H1 (cell line): ENCODE measurements around the gene MRPL54. TPM values are rescaled to one million over a fixed set of nuclear protein-coding genes. Genes with fewer than 3 reads are reported as not detected.
A peak's percentile ranks its signal among the peaks of the same experiment; 100 is the strongest.

ENCODE experiments used
- CTCF ChIA-PET: fragments of 300-600 bp; sonication (Branson Sonifier 250); formaldehyde crosslinking; loops from one replicate; lab custom pipeline; 2021; ENCODE audit not compliant: partially characterized antibody; lab: Charles Lee
- POLR2A ChIA-PET: fragments of 300-600 bp; sonication (Branson Sonifier 250); formaldehyde crosslinking; loops from one replicate; lab custom pipeline; 2021; ENCODE audit warnings: inconsistent platforms; ENCODE audit not compliant: partially characterized antibody; lab: Charles Lee
- DNase-seq, 2 experiments: peaks; one replicate each; pipeline versions ENCODE4 v3.0.0 to v3.0.0-alpha.2; 2010 to 2022; ENCODE audit warnings: low spot score in 2 of 2, low read depth in 1 of 2, mixed read lengths in 1 of 2
- FAIRE-seq: peaks from 2 replicates; lab custom pipeline; 2011; peaks lifted over from hg19 to GRCh38; lab: Jason Lieb, UNC
- H2AFZ ChIP-seq: 2 replicates; pipeline ENCODE4 v1.8.1; 2012; ENCODE audit warnings: low read length, inconsistent platforms
- H2AK5ac ChIP-seq: 2 replicates; pipeline ENCODE4 v1.6.1; 2013; ENCODE audit warnings: low read depth, low read length
- H2BK120ac ChIP-seq: replicated peaks from 2 replicates; pipeline ENCODE3; 2013; ENCODE audit warnings: low read depth, low read length, inconsistent platforms
- H2BK12ac ChIP-seq: 2 replicates; pipeline ENCODE4 v1.6.1; 2013; ENCODE audit warnings: low read depth, low read length
- H2BK15ac ChIP-seq: 2 replicates; pipeline ENCODE4 v1.6.1; 2013; ENCODE audit warnings: low read length
- H2BK20ac ChIP-seq: 2 replicates; pipeline ENCODE4 v1.6.1; 2013; ENCODE audit warnings: low read length
- H2BK5ac ChIP-seq: 2 replicates; pipeline ENCODE4 v1.6.1; 2013; ENCODE audit warnings: low read depth, low read length
- H3K14ac ChIP-seq: 2 replicates; pipeline ENCODE4 v1.6.1; 2013; ENCODE audit warnings: inconsistent platforms; ENCODE audit not compliant: insufficient read length
- H3K18ac ChIP-seq: 2 replicates; pipeline ENCODE4 v1.6.1; 2013; ENCODE audit warnings: low read length; ENCODE audit errors: extremely low read depth
- H3K23ac ChIP-seq: 2 replicates; pipeline ENCODE4 v1.6.1; 2013; ENCODE audit warnings: inconsistent platforms; ENCODE audit not compliant: insufficient read length
- H3K23me2 ChIP-seq: 2 replicates; pipeline ENCODE4 v1.6.1; 2013; ENCODE audit warnings: low read depth, low read length
- H3K27ac ChIP-seq: 2 replicates; pipeline ENCODE4 v1.6.1; 2011; ENCODE audit warnings: low read depth, low read length, inconsistent platforms
- H3K27me3 ChIP-seq, 4 experiments: replicated peaks in 1 of 4; 1 replicate in 1 of 4; 2 replicates in 3 of 4; pipeline versions ENCODE4 v1.6.1 to v1.8.1; 2011 to 2013; ENCODE audit warnings: low read length in 3 of 4, mild to moderate bottlenecking in 3 of 4, inconsistent platforms in 2 of 4, mixed read lengths in 2 of 4, moderate library complexity in 1 of 4; ENCODE audit not compliant: control insufficient read depth in 3 of 4, insufficient read depth in 3 of 4; ENCODE audit errors: extremely low read depth in 1 of 4
- H3K36me3 ChIP-seq, 4 experiments: 2 replicates each; pipeline versions ENCODE4 v1.6.1 to v1.8.1; 2011 to 2013; ENCODE audit warnings: mild to moderate bottlenecking in 4 of 4, low read length in 3 of 4, moderate library complexity in 2 of 4, control low read depth in 1 of 4, inconsistent platforms in 1 of 4; ENCODE audit not compliant: insufficient read depth in 4 of 4, control insufficient read depth in 2 of 4
- H3K4ac ChIP-seq: replicated peaks from 2 replicates; pipeline ENCODE3; 2013; ENCODE audit warnings: low read length, low read depth, mixed read lengths, inconsistent platforms; ENCODE audit not compliant: insufficient read length
- H3K4me1 ChIP-seq, 4 experiments: replicated peaks in 1 of 4; 1 replicate in 1 of 4; 2 replicates in 3 of 4; pipeline versions ENCODE4 v1.6.1 to v1.8.1; 2011 to 2013; ENCODE audit warnings: low read length in 3 of 4, inconsistent platforms in 2 of 4, mixed read lengths in 1 of 4; ENCODE audit not compliant: insufficient read depth in 4 of 4, control insufficient read depth in 3 of 4
- H3K4me2 ChIP-seq, 2 experiments: 2 replicates each; pipeline versions ENCODE4 v1.6.1 to v1.8.1; 2011 to 2013; ENCODE audit warnings: low read depth in 2 of 2, low read length in 2 of 2, control low read depth in 1 of 2, inconsistent platforms in 1 of 2, mild to moderate bottlenecking in 1 of 2; ENCODE audit not compliant: insufficient read depth in 1 of 2
- H3K4me3 ChIP-seq, 4 experiments: fragments of 200-600, 300-600 bp in 1 of 4; sonication (generic), shearing (Covaris generic), sonication (Bioruptor Twin) in 1 of 4; 2 replicates each; pipeline versions ENCODE4 v1.5.1 to v1.8.1; 2011 to 2016; ENCODE audit warnings: low read length in 4 of 4, low read depth in 3 of 4, control low read depth in 2 of 4, inconsistent platforms in 2 of 4, mild to moderate bottlenecking in 2 of 4, mixed read lengths in 1 of 4, moderate library complexity in 1 of 4; ENCODE audit not compliant: insufficient read depth in 2 of 4; ENCODE audit errors: extremely low read depth in 1 of 4
- H3K56ac ChIP-seq: replicated peaks from 2 replicates; pipeline ENCODE3; 2013; ENCODE audit warnings: low read depth, mild to moderate bottlenecking, mixed read lengths, low read length, inconsistent platforms; ENCODE audit not compliant: insufficient read length
- H3K79me1 ChIP-seq: 2 replicates; pipeline ENCODE4 v1.6.1; 2013; ENCODE audit warnings: low read depth, low read length, control low read depth
- H3K79me2 ChIP-seq, 2 experiments: 2 replicates each; pipeline versions ENCODE4 v1.6.1 to v1.8.1; 2012 to 2013; ENCODE audit warnings: low read length in 2 of 2, mild to moderate bottlenecking in 2 of 2, inconsistent platforms in 1 of 2; ENCODE audit not compliant: insufficient read depth in 2 of 2, control insufficient read depth in 1 of 2
- H3K9ac ChIP-seq, 4 experiments: replicated peaks in 1 of 4; 1 replicate in 1 of 4; 2 replicates in 3 of 4; pipeline versions ENCODE4 v1.6.1 to v1.8.1; 2011 to 2013; ENCODE audit warnings: low read depth in 3 of 4, low read length in 3 of 4, control low read depth in 2 of 4, mild to moderate bottlenecking in 2 of 4, moderate library complexity in 2 of 4, inconsistent platforms in 1 of 4; ENCODE audit errors: extremely low read depth in 1 of 4
- H3K9me3 ChIP-seq, 2 experiments: 2 replicates each; pipeline versions ENCODE4 v1.6.1 to v1.8.1; 2012 to 2013; ENCODE audit warnings: mild to moderate bottlenecking in 2 of 2, moderate library complexity in 2 of 2, control low read depth in 1 of 2, inconsistent platforms in 1 of 2, low read depth in 1 of 2, low read length in 1 of 2, mixed read lengths in 1 of 2; ENCODE audit not compliant: insufficient read depth in 2 of 2
- H4K20me1 ChIP-seq, 2 experiments: replicated peaks in 1 of 2; 2 replicates each; pipeline versions ENCODE3 to v1.8.1; 2011 to 2013; ENCODE audit warnings: inconsistent platforms in 2 of 2, low read length in 2 of 2, mild to moderate bottlenecking in 1 of 2; ENCODE audit not compliant: insufficient read depth in 2 of 2, control insufficient read depth in 1 of 2
- H4K5ac ChIP-seq: 2 replicates; pipeline ENCODE4 v1.6.1; 2013; ENCODE audit warnings: low read length, low read depth, mixed read lengths, inconsistent platforms; ENCODE audit not compliant: insufficient read length
- H4K8ac ChIP-seq: 2 replicates; pipeline ENCODE4 v1.8.0; 2013; ENCODE audit warnings: mild to moderate bottlenecking, moderate library complexity, low read length, inconsistent platforms; ENCODE audit not compliant: insufficient read depth; ENCODE audit errors: extremely low read depth
- H4K91ac ChIP-seq: replicated peaks from 2 replicates; pipeline ENCODE3; 2013; ENCODE audit warnings: low read length, mixed read lengths, inconsistent platforms; ENCODE audit not compliant: insufficient read length
- CTCF ChIP-seq, 3 experiments: IDR thresholded peaks; 1 replicate in 2 of 3; 2 replicates in 1 of 3; pipeline versions ENCODE4 v1.5.1 to v1.6.1; 2011; ENCODE audit warnings: low read length in 3 of 3, mild to moderate bottlenecking in 3 of 3, inconsistent platforms in 2 of 3, low read depth in 1 of 3, moderate library complexity in 1 of 3; ENCODE audit not compliant: insufficient read depth in 1 of 3; ENCODE audit errors: control extremely low read depth in 1 of 3
- KDM1A ChIP-seq: fragments of 200-600, 300-600 bp; sonication (generic); IDR thresholded peaks from 2 replicates; pipeline ENCODE4 v1.7.1; 2016; ENCODE audit warnings: mild to moderate bottlenecking, low read length, borderline replicate concordance
- NRF1 ChIP-seq: IDR thresholded peaks from 2 replicates; pipeline ENCODE4 v1.6.1; 2011; ENCODE audit warnings: mild to moderate bottlenecking, low read depth, low read length, improper control_type of control experiment
- WGBS, 2 experiments: shearing (Covaris generic) in 1 of 2; methylation state at CpG; one replicate each; pipeline versions ENCODE4 v1.1.6 to v1.1.7; 2013 to 2015; ENCODE audit warnings: low lambda C conversion rate in 2 of 2, mixed read lengths in 2 of 2, inconsistent platforms in 1 of 2, low coverage in 1 of 2, missing lambda C conversion rate in 1 of 2; ENCODE audit not compliant: insufficient replicate concordance in 2 of 2, insufficient coverage in 1 of 2, insufficient read length in 1 of 2; ENCODE audit errors: extremely low coverage in 1 of 2, missing lambda C conversion rate in 1 of 2; 5-methylcytosine and 5-hydroxymethylcytosine counted together
- polyA plus RNA-seq, 7 experiments: library from polyadenylated mRNA; depleted of rRNA in 3 of 7; stranded (reverse) in 5 of 7; unstranded in 2 of 7; fragments of >200 nt in 5 of 7; fragments of 200-250 nt in 2 of 7; gene quantifications; 1 replicate in 5 of 7; 2 replicates in 1 of 7; 4 replicates in 1 of 7; pipeline versions ENCODE4 v1.2.1 to v1.2.3, GENCODE V29; 2011 to 2013; ENCODE audit warnings: missing spikeins in 2 of 7, mixed read lengths in 2 of 7
- total RNA-seq: library from RNA; stranded (reverse); fragmentation: NEBNext Ultra II Directional; extraction: Animal tissue kit (Norgen Biotek cat#: 25700); gene quantifications from 2 replicates; pipeline ENCODE4 v1.2.1, GENCODE V29; 2021

Gene MRPL54
- total and polyA plus RNA-seq, 2 of the 8 experiments (the other 6 are each of a cell fraction or from before 2014, with no cell fraction given) = 63.8 to 72.8 TPM

DNA sequence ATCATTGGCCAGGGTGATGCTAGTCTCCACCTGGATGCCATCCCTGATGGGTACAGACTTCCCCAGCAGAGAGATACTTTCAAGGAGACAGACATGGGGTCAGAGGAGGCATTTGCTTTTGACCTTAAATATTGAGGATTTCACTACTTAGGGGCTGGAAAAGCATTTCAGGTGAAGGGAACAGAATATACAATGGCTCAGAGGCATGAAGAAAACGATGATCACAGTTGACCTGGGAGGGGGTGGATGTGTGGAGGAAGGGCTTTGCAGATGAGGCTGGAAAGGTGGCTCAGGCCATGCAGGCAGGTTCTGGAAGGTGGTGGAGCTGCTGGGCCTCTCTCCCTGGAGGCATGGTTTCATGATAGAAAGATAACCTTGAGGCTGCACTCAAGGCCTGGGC lies 19.8 kb downstream of the MRPL54 start:
- no peak overlapping the region for H2BK12ac ChIP-seq
- no peak overlapping the region for H4K91ac ChIP-seq
- H4K20me1 ChIP-seq = no peaks in the 10 kb centered on the region
- H3K56ac ChIP-seq = no peak overlapping the region
- no peak for DNase-seq
- H3K9ac ChIP-seq = no peak overlapping the region
- no peak overlapping the region for H3K4ac ChIP-seq
- no peak overlapping the region for H3K4me3 ChIP-seq
- TF ChIP-seq KDM1A (peak; percentile 90), CTCF (IDR thresholded peaks at IDR 0.05; ENCODE audit: control extremely low read depth in 1 of 3, insufficient read depth in 1 of 3, low read depth in 1 of 3, low read length in 3 of 3) (no peak), NRF1 (no peak)
- no peak overlapping the region for H3K18ac ChIP-seq
- H3K23me2 ChIP-seq = peaks cover 7% of the 10 kb centered on the region; the same call in 1 of the 2 replicates
- no peak overlapping the region for H4K8ac ChIP-seq
- H3K27me3 ChIP-seq = peaks cover 0 to 17% (median 7%) of the 10 kb centered on the region in 4 experiments; a peak in 6 of 7 replicates
- H3K4me2 ChIP-seq = no peak overlapping the region
- no peak overlapping the region for H3K27ac ChIP-seq
- H2BK5ac ChIP-seq = no peak overlapping the region
- no peak overlapping the region for H3K14ac ChIP-seq
- H3K79me2 ChIP-seq = no peaks in the 10 kb centered on the region
- POLR2A ChIA-PET = interaction anchor here (1.0 to 1.4 kb wide), 2 partner anchors 20 to 36 kb away, joined by 3 to 4 read pairs; partner anchors contain the start of genes APBA3 and MRPL54
- no peak overlapping the region for H2AFZ ChIP-seq
- H3K9me3 ChIP-seq = peaks cover 17 to 22% of the 10 kb centered on the region in 2 experiments
- no peak overlapping the region for H2BK120ac ChIP-seq
- 100% methylated on average over 1 of the region's 1 CpG; no CpG with 5 or more reads in 1 of the 2 experiments for WGBS, 2 experiments
- H2BK20ac ChIP-seq = no peak overlapping the region
- no peak overlapping the region for H2BK15ac ChIP-seq
- CTCF ChIA-PET = interaction anchor here (1.1 to 2.4 kb wide), 4 partner anchors 10 to 231 kb away, joined by 3 to 17 read pairs (median 10); partner anchors contain the start of genes MRPL54 and RAX2
- H3K23ac ChIP-seq = no peak overlapping the region
- FAIRE-seq = no peak
- no peaks in the 10 kb centered on the region for H3K79me1 ChIP-seq
- no peak overlapping the region for H4K5ac ChIP-seq
- H3K4me1 ChIP-seq = peaks cover 0 to 9% (median 1%) of the 10 kb centered on the region in 4 experiments; a peak in 3 of 7 replicates
- peaks cover 0 to 14% (median 3%) of the 10 kb centered on the region in 4 experiments; a peak in 2 of 8 replicates for H3K36me3 ChIP-seq
- no peak overlapping the region for H2AK5ac ChIP-seq
